Measurements from ENCODE around the gene KLHL40. TPM values are rescaled to one million over a fixed set of nuclear protein-coding genes. Genes with fewer than 3 reads are reported as not detected.

Gene KLHL40
- total and polyA plus RNA-seq, 9 of the 15 experiments (the other 6 are each of a cell fraction or from before 2014, with no cell fraction given): not detected

- no peak for DNase-seq (ENCODE audit: extremely low read depth in 1 of 4, low spot score in 3 of 4)
- 3% methylated on average over 11 of the region's 11 CpGs for WGBS (ENCODE audit: insufficient coverage, low coverage, missing lambda C conversion rate)
- ATAC-seq: no peak
- in situ Hi-C loops (cut with MboI): no loop called here
- Histone ChIP-seq H3K9me1 (ENCODE audit: control insufficient read depth, insufficient read depth, low read length) (no peaks in the 10 kb centered on the region), H3K27ac (ENCODE audit: extremely low read depth, low read depth, low read length) (no peak overlapping the region), H4K20me1 (replicated peaks; ENCODE audit: control insufficient read depth, insufficient read depth, low read length) (no peaks in the 10 kb centered on the region), H2AFZ (ENCODE audit: low read depth, low read length) (no peak overlapping the region), H3K27me3 (ENCODE audit: control insufficient read depth in 2 of 2, insufficient read depth in 2 of 2, low read length in 2 of 2) (peaks cover 19 to 25% of the 10 kb centered on the region in 2 experiments; a peak in 4 of 5 replicates), H3K4me1 (replicated peaks in 1 of 2; ENCODE audit: control insufficient read depth in 2 of 2, insufficient read depth in 2 of 2, low read length in 2 of 2) (no peaks in the 10 kb centered on the region), H3K36me3 (ENCODE audit: control insufficient read depth, insufficient read depth, low read length) (no peaks in the 10 kb centered on the region), H3K4me2 (ENCODE audit: insufficient read depth, low read length) (no peak overlapping the region), H3K9ac (ENCODE audit: insufficient read depth in 1 of 2, low read depth in 2 of 2, low read length in 2 of 2) (no peak overlapping the region), H3K9me3 (replicated peaks; ENCODE audit: control insufficient read depth, insufficient read depth, low read depth, low read length) (0 out of 2 replicates have a peak, but pooled peaks cover 2% of the 10 kb centered on the region), H3K79me2 (ENCODE audit: control insufficient read depth, insufficient read depth, low read length) (no peaks in the 10 kb centered on the region), H3K4me3 (no peak overlapping the region)
- no peak for TF ChIP-seq PCBP1 (IDR thresholded peaks at IDR 0.05; ENCODE audit: low read depth, low read length, poor library complexity, severe bottlenecking)
- no peak for TF ChIP-seq YBX1 (IDR thresholded peaks at IDR 0.05)
- no peak for TF ChIP-seq LEF1 (IDR thresholded peaks at IDR 0.05)
- POLR2A ChIA-PET: interaction anchor here (0.7 to 1.3 kb wide), 2 partner anchors 12 to 43 kb away, joined by 3 to 5 read pairs; no protein-coding TSS in a partner anchor
- no peak for FAIRE-seq
- CTCF ChIA-PET (ENCODE audit: low intra/inter-chr PET ratio): no interaction called here
- no TSS peak for BruUV-seq (replicated peaks)
- intact Hi-C loops (cut with micrococcal nuclease): no loop called here
Observed at GRCh38 chr3:42730294-42730693, 45.0 kb downstream of the KLHL40 start.

- Histone ChIP-seq H3K4me2 (ENCODE audit: insufficient read depth, low read length) (no peak overlapping the region), H3K36me3 (ENCODE audit: control insufficient read depth, insufficient read depth, low read length) (no peaks in the 10 kb centered on the region), H3K79me2 (ENCODE audit: control insufficient read depth, insufficient read depth, low read length) (no peaks in the 10 kb centered on the region), H3K9me3 (replicated peaks; ENCODE audit: control insufficient read depth, insufficient read depth, low read depth, low read length) (0 out of 2 replicates have a peak, but pooled peaks cover 2% of the 10 kb centered on the region), H3K4me1 (replicated peaks in 1 of 2; ENCODE audit: control insufficient read depth in 2 of 2, insufficient read depth in 2 of 2, low read length in 2 of 2) (no peaks in the 10 kb centered on the region), H3K9ac (ENCODE audit: insufficient read depth in 1 of 2, low read depth in 2 of 2, low read length in 2 of 2) (no peak overlapping the region), H4K20me1 (replicated peaks; ENCODE audit: control insufficient read depth, insufficient read depth, low read length) (no peaks in the 10 kb centered on the region), H3K27me3 (ENCODE audit: control insufficient read depth in 2 of 2, insufficient read depth in 2 of 2, low read length in 2 of 2) (peaks cover 21 to 28% of the 10 kb centered on the region in 2 experiments; a peak in 4 of 5 replicates), H3K27ac (ENCODE audit: extremely low read depth, low read depth, low read length) (no peak overlapping the region), H3K4me3 (no peak overlapping the region), H3K9me1 (ENCODE audit: control insufficient read depth, insufficient read depth, low read length) (no peaks in the 10 kb centered on the region), H2AFZ (ENCODE audit: low read depth, low read length) (no peak overlapping the region)
- intact Hi-C loops (cut with micrococcal nuclease): no loop called here
- BruUV-seq (replicated peaks): no TSS peak
- in situ Hi-C loops (cut with MboI): no loop called here
- ATAC-seq (no peak), FAIRE-seq (no peak), DNase-seq (ENCODE audit: extremely low read depth in 1 of 4, low spot score in 3 of 4) (no peak)
- ChIA-PET POLR2A (interaction anchor here (0.7 to 1.3 kb wide), 2 partner anchors 11 to 43 kb away, joined by 3 to 5 read pairs; no protein-coding TSS in a partner anchor), CTCF (ENCODE audit: low intra/inter-chr PET ratio) (no interaction called here)
- WGBS (ENCODE audit: insufficient coverage, low coverage, missing lambda C conversion rate): 7% methylated on average over 3 of the region's 3 CpGs
- no peak for TF ChIP-seq NFYB (IDR thresholded peaks at IDR 0.05; ENCODE audit: extremely low read depth, insufficient read length)
- no peak for TF ChIP-seq PML (IDR thresholded peaks at IDR 0.05; ENCODE audit: low read length)
Observed at GRCh38 chr3:42730706-42731420, 45.5 kb downstream of the KLHL40 start.
